ENCODE measurements around the gene TMEM170A.
A peak's percentile ranks its signal among the peaks of the same experiment; 100 is the strongest.
"Not testable (repeated sequence)": the region's sequence is repeated elsewhere in the genome, so short reads cannot be mapped to it uniquely, and the experiment has no call there.

The TMEM170A gene

GRCh38 chr16:75452464-75453190 lies 11.9 kb downstream of the TMEM170A start:
- DNase-seq, result no peak

GRCh38 chr16:75446416-75446815 lies 18.1 kb downstream of the TMEM170A start:
- DNase-seq, result no peak

- DNase-seq, result no peak
Measured at GRCh38 chr16:75445298-75445697, 19.2 kb downstream of the TMEM170A start.

- no peak for DNase-seq
Measured at GRCh38 chr16:75443298-75443697, 21.2 kb downstream of the TMEM170A start.

GRCh38 chr16:75433732-75434413 lies 30.6 kb downstream of the TMEM170A start:
- DNase-seq, result peak; percentile 72

- peak; percentile 94 for DNase-seq
Measured at GRCh38 chr16:75432828-75433731, 31.4 kb downstream of the TMEM170A start, which contains the start of gene CFDP1. Gene CFDP1, minus strand, starts transcription at chr16:75433503. Its CDS starts 151 bp downstream, at chr16:75433352.

- DNase-seq, result no peak
Measured at GRCh38 chr16:75429621-75430403, 34.7 kb downstream of the TMEM170A start.

GRCh38 chr16:75426524-75426923 lies 38.0 kb downstream of the TMEM170A start:
- not testable (repeated sequence) for DNase-seq

GRCh38 chr16:75424105-75424762 lies 40.3 kb downstream of the TMEM170A start:
- not testable (repeated sequence) for DNase-seq

- DNase-seq, result no peak
Measured at GRCh38 chr16:75423723-75424104, 40.8 kb downstream of the TMEM170A start.

GRCh38 chr16:75421820-75422126 lies 42.7 kb downstream of the TMEM170A start:
- no peak for DNase-seq

GRCh38 chr16:75420987-75421819 lies 43.3 kb downstream of the TMEM170A start:
- DNase-seq, result peak; percentile 48

GRCh38 chr16:75416904-75417565 lies 47.5 kb downstream of the TMEM170A start:
- DNase-seq, result no peak

- no peak for DNase-seq
Measured at GRCh38 chr16:75415169-75415905, 49.2 kb downstream of the TMEM170A start.

GRCh38 chr16:75413951-75414350 lies 50.5 kb downstream of the TMEM170A start:
- no peak for DNase-seq

- DNase-seq, result no peak
Measured at GRCh38 chr16:75406943-75407342, 57.5 kb downstream of the TMEM170A start.

- peak; percentile 9 for DNase-seq
Measured at GRCh38 chr16:75402821-75403475, 61.5 kb downstream of the TMEM170A start.

- no peak for DNase-seq
Measured at GRCh38 chr16:75402159-75402820, 62.2 kb downstream of the TMEM170A start.

- DNase-seq, result no peak
Measured at GRCh38 chr16:75401691-75402090, 62.8 kb downstream of the TMEM170A start.
